HepG2 (cell line): ENCODE results near the gene KIAA1958.

ENCODE experiments used
- BCL3 ChIP-seq: sonication (generic); formaldehyde crosslinking; IDR thresholded peaks from 2 replicates; pipeline ENCODE4 v1.5.1; 2020; ENCODE audit warnings: mild to moderate bottlenecking, missing genetic modification reagents, moderate library complexity
- CTCF ChIP-seq: sonication (generic); formaldehyde crosslinking; IDR thresholded peaks from 2 replicates; pipeline ENCODE4 v1.5.0; 2020; ENCODE audit warnings: mild to moderate bottlenecking, missing genetic modification reagents, moderate library complexity
- DZIP1 ChIP-seq: sonication (generic); formaldehyde crosslinking; IDR thresholded peaks from 2 replicates; pipeline ENCODE4 v1.5.0; 2020; ENCODE audit warnings: mild to moderate bottlenecking, missing genetic modification reagents
- EZH2 ChIP-seq: conservative IDR thresholded peaks from 2 replicates; pipeline ENCODE4 v1.6.1; 2012; ENCODE audit warnings: mild to moderate bottlenecking, low read depth, low read length, moderate library complexity
- FLYWCH1 ChIP-seq: sonication (generic); formaldehyde crosslinking; IDR thresholded peaks from 2 replicates; pipeline ENCODE4 v1.8.1; 2023; ENCODE audit warnings: mild to moderate bottlenecking, missing genetic modification reagents
- FOXA1 ChIP-seq, 2 experiments: fragments of 450-650 bp in 1 of 2; sonication (generic) in 1 of 2; formaldehyde crosslinking in 1 of 2; IDR thresholded peaks; 2 replicates each; pipeline versions ENCODE4 v1.4.0 to v1.6.1; 2016 to 2020; ENCODE audit warnings: missing genetic modification reagents in 1 of 2
- HNRNPH1 ChIP-seq: fragments of 200-400 bp; formaldehyde crosslinking; optimal IDR thresholded peaks from 2 replicates; pipeline ENCODE3; 2017; ENCODE audit warnings: mild to moderate bottlenecking, low read depth, low read length
- SP1 ChIP-seq, 2 experiments: fragments of 450-650 bp in 1 of 2; sonication (generic) in 1 of 2; formaldehyde crosslinking in 1 of 2; IDR thresholded peaks; 2 replicates each; pipeline versions ENCODE4 v1.4.0 to v1.6.1; 2016 to 2020; ENCODE audit warnings: missing genetic modification reagents in 1 of 2
- SYNCRIP ChIP-seq: fragments of 200-400 bp; formaldehyde crosslinking; IDR thresholded peaks from 2 replicates; pipeline ENCODE4 v1.6.1; 2018; ENCODE audit warnings: mild to moderate bottlenecking, low read depth, low read length; ENCODE audit not compliant: insufficient read depth
- TCF12 ChIP-seq, 2 experiments: fragments of 450-650 bp in 1 of 2; sonication (generic) in 1 of 2; formaldehyde crosslinking in 1 of 2; IDR thresholded peaks; 2 replicates each; pipeline versions ENCODE4 v1.6.1 to v1.8.0; 2017 to 2022; ENCODE audit warnings: antibody characterized with exemption in 1 of 2, mild to moderate bottlenecking in 1 of 2, missing genetic modification reagents in 1 of 2, moderate library complexity in 1 of 2
- TFE3 ChIP-seq: IDR thresholded peaks from 2 replicates; pipeline ENCODE4 v1.6.1; 2016
- ZBTB7A ChIP-seq: sonication (generic); formaldehyde crosslinking; IDR thresholded peaks from 2 replicates; pipeline ENCODE4 v1.8.0; 2022; ENCODE audit warnings: mild to moderate bottlenecking, missing genetic modification reagents
- ZNF263 ChIP-seq: sonication (generic); formaldehyde crosslinking; IDR thresholded peaks from 2 replicates; pipeline ENCODE4 v1.4.0; 2020; ENCODE audit warnings: missing genetic modification reagents

DNA sequence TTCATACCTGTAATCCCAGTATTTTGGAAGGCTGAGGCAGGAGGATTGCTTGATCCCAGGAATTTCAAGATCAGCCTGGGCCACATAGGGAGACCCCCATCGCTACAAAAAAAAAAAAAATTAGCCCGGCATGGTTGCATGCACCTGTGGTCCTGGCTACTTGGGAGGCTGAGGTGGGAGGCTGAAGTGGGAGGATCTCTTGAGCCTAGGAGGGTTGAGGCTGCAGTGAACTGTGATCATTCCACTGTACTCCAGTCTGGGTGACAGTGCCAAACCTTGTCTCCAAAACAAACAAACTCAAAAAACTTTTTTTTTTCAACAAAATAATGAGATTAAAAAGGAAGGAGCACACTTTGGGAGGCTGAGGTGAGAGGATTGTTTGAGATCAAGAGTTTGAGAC is 14.2 kb downstream of the KIAA1958 start:
- no peak for TF ChIP-seq CTCF
- no peak for TF ChIP-seq DZIP1 (CRISPR knock-in tag)
- TF ChIP-seq SYNCRIP = no peak
- no peak for TF ChIP-seq ZNF263 (CRISPR knock-in tag)
- no peak for TF ChIP-seq TFE3 (CRISPR knock-in tag)
- no peak for TF ChIP-seq FLYWCH1 (CRISPR knock-in tag)
- no peak for TF ChIP-seq FOXA1 (IDR thresholded peaks at IDR 0.05)
- TF ChIP-seq FOXA1 (CRISPR knock-in tag; IDR thresholded peaks at IDR 0.05) = no peak
- TF ChIP-seq BCL3 (CRISPR knock-in tag) = no peak
- no peak for TF ChIP-seq HNRNPH1
- no peak for TF ChIP-seq SP1 (IDR thresholded peaks at IDR 0.05)
- TF ChIP-seq SP1 (CRISPR knock-in tag; IDR thresholded peaks at IDR 0.05) = no peak
- no peak for TF ChIP-seq EZH2
- no peak for TF ChIP-seq ZBTB7A
- TF ChIP-seq TCF12 (IDR thresholded peaks at IDR 0.05) = no peak
- no peak for TF ChIP-seq TCF12 (CRISPR knock-in tag; IDR thresholded peaks at IDR 0.05)
